ENCODE data around the gene CDC42BPB.

GRCh38 chr14:103027451-103027850 lies 29.9 kb downstream of the CDC42BPB start:
- TF ChIP-seq CTCF (IDR thresholded peaks at IDR 0.05) = no peak
- no peak for TF ChIP-seq POLR2A (IDR thresholded peaks at IDR 0.05)
